Body of pancreas (tissue), 4 donors: ENCODE measurements around the gene NR4A1. TPM values are rescaled to one million over a fixed set of nuclear protein-coding genes. Genes with fewer than 3 reads are reported as not detected.
"Not testable (repeated sequence)": the region's sequence is repeated elsewhere in the genome, so short reads cannot be mapped to it uniquely, and the experiment has no call there.

Experiments
- ATAC-seq: fragments of 150-250 bp; one replicate; pipeline ENCODE4 v1.9.1; 2016
- DNase-seq, 4 donors: peaks; one replicate each; pipeline ENCODE4 v3.0.0-alpha.2; 2019
- H3K27ac ChIP-seq, 4 donors: fragments of 200-600 bp; sonication (generic); 1 replicate in 3 of 4; 2 replicates in 1 of 4; pipeline versions ENCODE4 v1.5.1 to v1.6.1; 2016 to 2019; ENCODE audit warnings: mild to moderate bottlenecking in 1 of 4, mixed read lengths in 1 of 4, moderate library complexity in 1 of 4
- H3K27me3 ChIP-seq, 2 donors: fragments of 200-600 bp; sonication (generic); one replicate each; pipeline ENCODE4 v1.6.0; 2016; ENCODE audit warnings: mild to moderate bottlenecking in 1 of 2
- H3K36me3 ChIP-seq, 2 donors: fragments of 200-600 bp; sonication (generic); replicated peaks in 1 of 2; 2 replicates each; pipeline ENCODE4 v1.5.1; 2016; ENCODE audit warnings: low read depth in 2 of 2; ENCODE audit not compliant: insufficient read depth in 1 of 2
- H3K4me1 ChIP-seq: fragments of 200-600 bp; sonication (generic); one replicate; pipeline ENCODE4 v1.6.0; 2016
- H3K4me3 ChIP-seq, 2 donors: fragments of 200-600 bp; sonication (generic); 1 replicate in 1 of 2; 2 replicates in 1 of 2; pipeline ENCODE4 v1.5.1; 2016 to 2019
- H3K9me3 ChIP-seq, 3 donors: fragments of 200-600 bp; sonication (generic); 1 replicate in 2 of 3; 2 replicates in 1 of 3; pipeline ENCODE4 v1.5.1; 2016
- CTCF ChIP-seq, 7 experiments: fragments of 450-650 bp in 4 of 7; fragments of 200-600 bp in 3 of 7; sonication (generic) in 3 of 7; IDR thresholded peaks; one replicate each; pipeline ENCODE4 v1.5.1; 2016 to 2019; ENCODE audit warnings: antibody characterized with exemption in 7 of 7
- POLR2A ChIP-seq, 3 donors: fragments of 450-650 bp; IDR thresholded peaks; one replicate each; pipeline ENCODE4 v1.6.1; 2016; ENCODE audit warnings: antibody characterized with exemption in 3 of 3, mild to moderate bottlenecking in 2 of 3
- WGBS, 2 donors: methylation state at CpG; one replicate each; pipeline ENCODE4 v1.1.5; 2017; 5-methylcytosine and 5-hydroxymethylcytosine counted together
- intact Hi-C: fragments of 100-400 bp; cut with DNase I; formaldehyde crosslinking; loops from one replicate; pipeline ENCODE4 v1.15.1; 2023
- total RNA-seq, 2 donors: library from RNA; depleted of rRNA; stranded (reverse); fragments of >200 nt; gene quantifications; one replicate each; pipeline ENCODE4 v1.1.0, GENCODE V29; 2016

Gene NR4A1
- total RNA-seq, 2 donors from 2014 or later = 36.6 to 253 TPM

GRCh38 chr12:52097045-52097666 is 45.9 kb downstream of the NR4A1 start:
- TF ChIP-seq CTCF (IDR thresholded peaks at IDR 0.05) (no peak), POLR2A (IDR thresholded peaks at IDR 0.05) (no peak)
- peaks cover 17% of the 10 kb centered on the region for H3K4me1 ChIP-seq
- H3K27me3 ChIP-seq = no peaks in the 10 kb centered on the region
- no peak overlapping the region for H3K4me3 ChIP-seq
- H3K9me3 ChIP-seq = no peaks in the 10 kb centered on the region
- intact Hi-C loops = no loop called here
- ATAC-seq (no peak), DNase-seq (no peak)
- no peaks in the 10 kb centered on the region for H3K36me3 ChIP-seq
- WGBS, 2 donors = 64 to 65% methylated on average over 20 to 21 of the region's 21 CpGs
- H3K27ac ChIP-seq = no peak overlapping the region

DNA sequence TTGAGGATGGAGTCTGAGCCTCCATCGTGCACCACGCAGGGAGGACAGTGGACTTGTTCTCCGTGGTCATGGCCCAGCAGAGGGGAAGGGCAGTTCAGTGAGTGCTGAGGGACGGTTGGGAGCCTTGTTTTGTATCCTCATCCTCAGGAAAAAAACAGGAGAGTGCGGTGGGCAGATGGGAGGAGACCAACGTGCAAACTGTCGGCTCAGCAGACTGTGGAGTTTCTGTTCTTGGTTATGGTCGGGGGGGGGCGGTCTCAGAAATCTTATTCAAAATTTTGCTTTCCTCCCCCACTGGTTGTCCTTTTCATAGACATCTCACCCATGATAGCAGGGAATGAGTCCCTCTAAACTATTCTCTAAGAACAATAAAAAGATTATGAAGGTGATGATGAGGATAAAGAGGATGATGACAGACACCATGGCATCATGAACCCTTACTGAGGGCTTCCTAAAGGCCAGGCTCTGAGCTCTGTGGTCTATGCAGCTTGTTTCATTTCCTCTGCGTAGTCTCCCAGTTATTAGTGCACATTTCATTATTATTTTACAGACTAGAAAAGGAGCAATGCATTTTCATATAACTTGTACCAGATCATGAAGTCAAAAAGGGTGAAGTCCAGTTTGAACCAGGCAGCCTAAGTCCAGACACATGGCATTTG is 53.3 kb downstream of the NR4A1 start:
- 62 to 66% methylated on average over 10 of the region's 10 CpGs for WGBS, 2 donors
- intact Hi-C loops = not testable (repeated sequence)

More for the DNA sequence above, 53.3 kb downstream of the NR4A1 start:
- not testable (repeated sequence) for H3K4me1 ChIP-seq, H3K4me3 ChIP-seq, H3K36me3 ChIP-seq, DNase-seq, ATAC-seq, H3K27ac ChIP-seq, H3K9me3 ChIP-seq, H3K27me3 ChIP-seq

Other genes with a start within 250 kb of the NR4A1 start
- under 1 TPM; 0.33 to 0.52 TPM for gene FIGNL2, start 202.7 kb upstream of the NR4A1 start, total RNA-seq
- not detected for gene ANKRD33, start 163.3 kb upstream of the NR4A1 start, total RNA-seq
- gene ACVRL1, start 143.9 kb upstream of the NR4A1 start, total RNA-seq = 10 to 100 TPM; 37.1 to 93.9 TPM
- 10 to 100 TPM; 19.8 to 21.8 TPM for gene ACVR1B, start 99.7 kb upstream of the NR4A1 start, total RNA-seq
- gene TAMALIN, start 44.5 kb upstream of the NR4A1 start, total RNA-seq = 10 to 100 TPM in 1 of 2 donors, 1 to 10 TPM in 1; 7.0 to 19.4 TPM
- gene ATG101, start 18.5 kb downstream of the NR4A1 start, total RNA-seq = 10 to 100 TPM; 25.7 to 25.9 TPM
- gene SMIM41, start 28.3 kb downstream of the NR4A1 start, total RNA-seq = under 1 TPM; 0.26 to 0.66 TPM
- 10 to 100 TPM; 10.2 to 11.9 TPM for gene KRT80, start 140.6 kb downstream of the NR4A1 start, total RNA-seq
- 100 to 1,000 TPM in 1 of 2 donors, 10 to 100 TPM in 1; 69.2 to 196 TPM for gene KRT7, start 181.8 kb downstream of the NR4A1 start, total RNA-seq
- 1 to 10 TPM; 1.8 to 8.6 TPM for gene KRT86, start 223.2 kb downstream of the NR4A1 start, total RNA-seq
- gene KRT81, start 240.1 kb downstream of the NR4A1 start, total RNA-seq = not detected